Forelimb muscle (tissue), 1 donor: ENCODE results near the gene CPNE6. TPM values are rescaled to one million over a fixed set of nuclear protein-coding genes. Genes with fewer than 3 reads are reported as not detected.

Source experiments
- polyA plus RNA-seq: library from polyadenylated mRNA; unstranded; fragments of 120-200 nt; gene quantifications from one replicate; pipeline ENCODE4 v1.2.1, GENCODE V29; 2013; ENCODE audit not compliant: insufficient read length

Gene CPNE6
- polyA plus RNA-seq, 1 donor: not detected

Other genes starting within 250 kb of the CPNE6 start
- 20.9 TPM for gene DHRS4, start 117.8 kb upstream of the CPNE6 start, polyA plus RNA-seq
- 9.2 TPM for gene DHRS4L2, start 82.6 kb upstream of the CPNE6 start, polyA plus RNA-seq
- 0.18 TPM for gene CARMIL3, start 19.6 kb upstream of the CPNE6 start, polyA plus RNA-seq
- 3.6 TPM for gene PCK2, start 22.7 kb downstream of the CPNE6 start, polyA plus RNA-seq
- gene DCAF11, start 43.2 kb downstream of the CPNE6 start, polyA plus RNA-seq: 45.7 TPM
- 1.8 TPM for gene NRL, start 43.4 kb downstream of the CPNE6 start, polyA plus RNA-seq
- 164 TPM for gene FITM1, start 59.1 kb downstream of the CPNE6 start, polyA plus RNA-seq
- 110 TPM for gene PSME1, start 64.6 kb downstream of the CPNE6 start, polyA plus RNA-seq
- gene EMC9, start 70.0 kb downstream of the CPNE6 start, polyA plus RNA-seq: 32.1 TPM
- gene PSME2, start 75.0 kb downstream of the CPNE6 start, polyA plus RNA-seq: 74.3 TPM
- gene RNF31, start 75.9 kb downstream of the CPNE6 start, polyA plus RNA-seq: 32.6 TPM
- gene IRF9, start 89.7 kb downstream of the CPNE6 start, polyA plus RNA-seq: 25.1 TPM
- 8.2 TPM for gene REC8, start 100.5 kb downstream of the CPNE6 start, polyA plus RNA-seq
- gene IPO4, start 117.3 kb downstream of the CPNE6 start, polyA plus RNA-seq: 26.4 TPM
- 18.8 TPM for gene TM9SF1, start 123.9 kb downstream of the CPNE6 start, polyA plus RNA-seq
- 5.0 TPM for gene TSSK4, start 134.1 kb downstream of the CPNE6 start, polyA plus RNA-seq
- 40.0 TPM for gene CHMP4A, start 141.9 kb downstream of the CPNE6 start, polyA plus RNA-seq
- 5.5 TPM for gene MDP1, start 144.5 kb downstream of the CPNE6 start, polyA plus RNA-seq
- 188 TPM for gene NEDD8, start 160.8 kb downstream of the CPNE6 start, polyA plus RNA-seq
- gene GMPR2, start 161.4 kb downstream of the CPNE6 start, polyA plus RNA-seq: 53.3 TPM
- 37.0 TPM for gene TINF2, start 171.1 kb downstream of the CPNE6 start, polyA plus RNA-seq
- 0.86 TPM for gene TGM1, start 191.6 kb downstream of the CPNE6 start, polyA plus RNA-seq
- 14.7 TPM for gene RABGGTA, start 200.0 kb downstream of the CPNE6 start, polyA plus RNA-seq
- gene DHRS1, start 228.2 kb downstream of the CPNE6 start, polyA plus RNA-seq: 15.0 TPM
- gene NOP9, start 228.3 kb downstream of the CPNE6 start, polyA plus RNA-seq: 21.1 TPM
- 8.2 TPM for gene CIDEB, start 236.4 kb downstream of the CPNE6 start, polyA plus RNA-seq
- gene LTB4R2, start 238.6 kb downstream of the CPNE6 start, polyA plus RNA-seq: 2.0 TPM
- 2.1 TPM for gene LTB4R, start 239.9 kb downstream of the CPNE6 start, polyA plus RNA-seq